NCI-H345 treated with DMSO at 0.1 percent for 48 hours (cell line): ENCODE measurements around the gene MRPL10.

Experiments used
- DNase-seq: peaks from one replicate; lab custom pipeline; 2025; ENCODE audit not compliant: unreplicated experiment; lab: John Stamatoyannopoulos, UW

Gene MRPL10

DNA sequence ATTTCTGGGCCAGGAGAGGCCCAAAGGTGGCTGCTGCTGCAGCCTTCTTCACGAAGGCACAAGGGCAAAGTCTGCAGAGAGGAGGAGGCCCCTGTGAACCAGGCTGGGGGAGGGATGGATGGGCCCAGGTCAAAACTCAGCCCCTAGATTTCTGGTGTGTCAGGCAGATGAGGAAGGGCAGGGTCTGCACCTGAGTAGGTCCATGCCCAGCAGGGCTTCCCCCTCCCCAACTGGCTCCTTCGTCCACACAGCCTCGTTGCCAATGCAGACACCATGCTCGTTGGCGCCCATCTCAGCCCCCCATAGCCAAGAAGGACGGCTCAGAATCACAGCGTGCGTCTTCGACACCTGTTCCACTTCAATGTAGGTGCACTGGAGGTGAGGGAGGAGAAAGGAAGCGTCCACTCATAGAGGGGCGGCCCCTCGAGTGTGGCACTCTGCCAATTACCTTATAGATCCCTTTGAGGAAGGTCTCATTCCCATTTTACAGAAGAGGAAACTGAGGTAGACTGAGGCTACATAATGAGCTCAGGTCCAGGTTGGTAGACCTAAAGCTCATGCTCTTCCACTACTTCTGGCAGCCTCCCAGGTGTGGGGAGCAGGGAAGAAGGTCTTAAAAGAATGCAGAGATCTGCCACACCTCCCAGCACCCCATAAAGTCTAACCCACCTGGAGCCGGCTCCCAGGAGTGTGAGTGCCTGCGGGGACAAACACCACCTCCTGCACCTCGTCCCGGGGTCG is 8.8 kb upstream of the MRPL10 start:
- DNase-seq = peak; percentile 20

DNA sequence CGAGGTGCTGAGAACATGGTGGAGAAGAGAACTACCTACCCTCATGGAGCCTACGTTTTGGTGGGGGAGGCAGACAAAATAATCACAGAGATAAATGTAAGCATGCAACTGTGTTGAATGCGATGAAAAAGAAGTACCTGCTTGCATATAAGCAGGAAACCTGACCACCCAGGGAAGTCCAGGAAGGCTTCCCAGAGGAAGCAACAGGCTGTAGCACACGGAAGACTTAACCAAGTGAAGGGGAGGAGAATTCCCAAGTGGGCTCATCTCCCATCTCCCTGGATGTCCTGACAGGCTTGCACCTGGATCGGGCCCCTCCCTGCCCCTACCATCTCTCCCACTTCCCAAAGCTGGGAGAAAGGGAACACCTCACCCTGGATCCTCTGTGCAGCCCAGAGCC is 7.7 kb upstream of the MRPL10 start:
- DNase-seq = no peak

DNA sequence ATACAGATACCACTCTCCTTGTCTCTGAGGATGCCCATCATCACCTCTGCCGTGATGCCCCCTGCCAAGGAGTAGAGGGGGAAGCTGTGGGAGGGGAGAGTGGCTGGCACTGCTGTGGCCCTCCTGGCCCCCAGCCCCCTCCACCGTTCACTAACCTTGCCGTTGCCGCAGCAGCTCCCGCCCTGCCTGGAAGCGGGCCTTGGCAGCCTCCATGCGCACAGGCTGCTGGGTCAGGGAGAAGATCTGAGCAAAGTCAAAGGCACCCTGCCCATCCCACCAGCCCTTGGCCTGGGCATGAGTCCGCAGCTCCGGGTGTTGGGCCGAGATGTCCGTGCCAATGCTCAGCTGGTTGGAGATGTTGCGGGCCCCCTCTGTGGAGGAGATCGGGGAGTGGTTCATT is 7.3 kb upstream of the MRPL10 start:
- DNase-seq = no peak

DNA sequence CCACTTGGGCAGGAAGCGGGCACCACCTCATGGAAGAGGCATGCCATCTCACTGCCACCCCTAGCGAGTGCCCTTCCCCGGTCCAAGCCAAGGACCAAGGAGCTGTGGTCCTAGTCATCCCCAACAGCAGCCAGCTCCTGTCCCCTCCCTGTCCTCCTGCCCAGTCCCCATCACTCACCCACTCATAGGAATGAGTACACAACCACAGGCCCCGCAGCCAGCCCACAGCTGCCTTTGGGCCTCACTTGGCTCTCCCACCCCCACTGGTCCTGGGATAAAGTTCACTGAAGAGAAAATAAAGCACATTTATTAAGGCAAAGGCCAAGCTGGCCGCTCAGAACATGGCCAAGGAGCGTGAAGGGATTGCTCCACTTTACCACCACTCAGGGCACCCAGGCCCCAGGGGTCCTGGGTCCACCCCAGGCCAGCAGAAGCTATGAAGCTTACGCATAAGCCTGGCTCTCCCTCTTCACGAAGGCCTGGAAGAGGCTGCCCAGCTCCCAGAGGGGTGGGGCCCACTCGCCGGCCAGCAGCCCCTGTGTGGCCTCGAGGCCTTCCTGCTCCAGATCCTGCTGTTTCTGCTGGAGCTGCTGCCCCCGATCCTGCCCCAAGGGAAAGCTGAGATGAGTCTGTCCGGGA is 6.2 kb upstream of the MRPL10 start:
- no peak for DNase-seq

DNA sequence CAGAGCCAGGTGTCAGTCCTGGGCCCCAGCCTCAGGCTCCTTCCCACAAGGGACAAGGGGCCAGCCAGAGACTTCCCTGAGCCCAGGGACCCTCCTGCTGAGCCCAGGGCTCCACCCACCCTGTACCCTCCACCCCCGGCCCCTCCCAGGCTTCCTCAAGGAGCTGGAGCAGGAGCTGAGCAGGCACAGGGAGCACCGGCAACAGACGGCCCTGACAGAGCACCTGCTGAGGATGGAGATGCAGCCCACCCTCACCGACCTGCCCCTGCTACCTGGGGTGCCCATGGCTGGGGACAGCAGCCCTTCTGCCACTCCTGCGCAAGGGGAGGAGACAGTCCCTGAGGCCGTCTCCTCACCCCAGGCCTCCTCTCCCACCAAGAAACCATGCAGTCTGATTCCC is 5.3 kb upstream of the MRPL10 start:
- DNase-seq = no peak

DNA sequence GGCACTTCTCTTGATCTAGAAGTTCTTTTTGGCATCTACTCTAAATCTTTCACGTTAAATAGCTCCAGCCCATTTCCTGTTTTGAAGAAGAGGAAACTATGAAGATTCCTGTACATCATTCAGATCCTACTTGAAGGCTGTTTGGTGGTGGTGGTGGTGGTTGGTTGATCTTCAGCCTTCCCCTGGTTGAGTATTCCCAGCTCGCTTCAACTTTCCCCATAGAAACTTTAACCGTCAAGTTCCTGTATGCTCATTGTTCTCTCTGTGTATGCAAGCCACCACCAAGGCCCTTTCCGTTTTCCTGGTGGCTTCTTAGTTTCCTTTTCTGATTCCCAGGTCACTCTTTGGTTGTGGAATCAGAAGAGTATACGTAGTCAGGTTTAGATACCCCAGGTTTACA is 3.4 kb upstream of the MRPL10 start:
- DNase-seq = no peak

DNA sequence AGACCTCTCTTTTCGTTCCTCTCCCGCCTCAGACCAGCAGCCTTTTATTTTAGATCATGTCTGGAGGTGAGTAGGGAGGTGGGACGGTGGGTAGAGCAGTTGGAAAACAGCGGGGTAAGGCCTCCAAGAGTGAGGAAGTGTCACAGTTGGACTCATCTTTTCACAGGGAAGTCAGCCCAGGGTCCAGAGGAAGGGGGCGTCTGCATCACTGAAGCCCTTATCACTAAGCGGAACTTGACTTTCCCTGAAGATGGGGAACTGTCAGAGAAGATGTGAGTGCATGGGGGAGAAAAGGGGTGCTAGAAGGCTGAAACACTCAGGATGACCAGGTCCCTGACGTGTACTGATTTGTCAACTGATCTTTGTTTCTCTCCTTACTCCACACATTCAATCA is 590 bp upstream of the MRPL10 start:
- no peak for DNase-seq

DNA sequence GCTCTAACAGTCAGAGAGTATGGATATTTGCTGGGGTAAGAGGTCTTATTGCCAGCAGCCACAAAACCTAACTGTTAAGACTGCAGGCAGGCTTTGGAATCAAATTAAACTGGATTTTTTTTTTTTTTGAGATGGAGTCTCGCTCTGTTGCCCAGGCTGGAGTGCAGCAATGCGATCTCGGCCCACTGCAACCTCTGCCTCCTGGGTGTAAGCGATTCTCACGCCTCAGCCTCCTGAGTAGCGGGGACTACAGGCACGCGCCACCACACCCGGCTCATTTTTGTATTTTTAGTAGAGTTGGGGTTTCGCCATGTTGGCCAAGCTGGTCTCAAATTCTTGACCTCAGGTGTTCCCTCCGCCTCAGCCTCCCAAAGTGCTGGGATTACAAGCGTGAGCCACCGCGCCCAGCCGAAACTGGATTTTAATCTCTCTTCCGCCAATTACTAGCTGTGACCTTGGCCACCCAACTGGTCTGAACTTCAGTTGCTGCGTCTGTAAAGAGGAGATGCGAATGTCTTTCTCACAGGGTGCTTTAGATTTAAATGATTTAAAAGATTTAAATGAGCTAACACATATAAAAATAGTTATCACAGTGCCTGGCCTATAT is 842 bp downstream of the MRPL10 start:
- no peak for DNase-seq

DNA sequence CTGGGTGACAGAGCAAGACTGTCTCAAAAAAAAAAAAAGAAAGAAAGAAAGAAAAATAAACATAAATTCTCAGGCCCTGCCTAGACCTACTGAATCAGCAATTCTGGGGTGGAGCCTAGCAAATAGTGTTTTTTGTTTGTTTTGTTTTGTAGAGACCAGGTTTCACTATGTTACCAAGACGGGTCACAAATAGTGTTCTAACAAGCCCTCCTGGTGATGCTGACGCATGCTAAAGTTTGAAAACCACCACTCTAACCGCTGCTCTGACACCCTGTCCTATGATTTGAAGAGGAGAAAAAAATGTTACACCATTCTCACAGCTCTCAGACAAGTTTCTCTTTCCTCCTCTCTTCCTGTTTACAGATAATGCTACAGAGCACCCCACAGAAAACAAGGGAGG is 1.5 kb downstream of the MRPL10 start:
- no peak for DNase-seq

DNA sequence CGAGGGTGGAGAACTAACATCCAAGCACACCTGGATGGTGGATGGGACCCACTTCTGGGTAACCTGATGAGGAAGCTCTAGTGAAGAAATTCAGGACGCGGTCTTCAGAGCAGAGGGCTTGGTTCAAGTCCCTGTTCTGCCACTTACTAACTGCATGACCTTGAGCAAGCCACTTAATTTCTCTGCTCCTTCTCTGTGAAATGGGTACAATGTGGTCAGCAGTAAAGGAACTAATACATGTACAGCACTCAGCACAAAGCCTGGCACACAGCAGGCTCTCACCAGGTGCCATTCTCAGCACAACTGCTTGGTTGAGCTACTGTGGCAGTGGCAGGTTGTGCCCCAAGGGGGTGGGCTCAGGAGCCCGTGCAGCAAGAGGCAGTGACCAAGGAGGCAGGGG is 7.8 kb downstream of the MRPL10 start:
- DNase-seq = no peak

DNA sequence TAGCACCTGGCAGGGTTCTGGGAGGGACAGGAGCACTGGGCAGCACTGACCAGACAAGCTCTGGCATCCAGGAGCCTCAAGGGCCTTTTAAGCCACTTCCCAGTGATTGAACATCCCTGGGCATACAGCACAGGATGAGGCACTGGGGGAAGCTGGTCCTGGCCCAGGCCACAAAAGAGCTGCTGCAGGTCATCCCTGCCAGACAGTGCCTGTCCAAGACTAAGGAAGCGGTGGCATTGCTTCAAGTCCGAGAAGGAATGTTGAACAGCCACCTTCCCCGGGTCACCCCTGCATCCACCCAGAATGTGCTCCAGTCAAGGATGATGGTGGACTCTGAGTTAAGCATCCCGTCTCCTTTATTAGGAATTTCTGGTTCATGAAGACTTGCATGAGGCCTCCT is 8.6 kb downstream of the MRPL10 start:
- DNase-seq = no peak

DNA sequence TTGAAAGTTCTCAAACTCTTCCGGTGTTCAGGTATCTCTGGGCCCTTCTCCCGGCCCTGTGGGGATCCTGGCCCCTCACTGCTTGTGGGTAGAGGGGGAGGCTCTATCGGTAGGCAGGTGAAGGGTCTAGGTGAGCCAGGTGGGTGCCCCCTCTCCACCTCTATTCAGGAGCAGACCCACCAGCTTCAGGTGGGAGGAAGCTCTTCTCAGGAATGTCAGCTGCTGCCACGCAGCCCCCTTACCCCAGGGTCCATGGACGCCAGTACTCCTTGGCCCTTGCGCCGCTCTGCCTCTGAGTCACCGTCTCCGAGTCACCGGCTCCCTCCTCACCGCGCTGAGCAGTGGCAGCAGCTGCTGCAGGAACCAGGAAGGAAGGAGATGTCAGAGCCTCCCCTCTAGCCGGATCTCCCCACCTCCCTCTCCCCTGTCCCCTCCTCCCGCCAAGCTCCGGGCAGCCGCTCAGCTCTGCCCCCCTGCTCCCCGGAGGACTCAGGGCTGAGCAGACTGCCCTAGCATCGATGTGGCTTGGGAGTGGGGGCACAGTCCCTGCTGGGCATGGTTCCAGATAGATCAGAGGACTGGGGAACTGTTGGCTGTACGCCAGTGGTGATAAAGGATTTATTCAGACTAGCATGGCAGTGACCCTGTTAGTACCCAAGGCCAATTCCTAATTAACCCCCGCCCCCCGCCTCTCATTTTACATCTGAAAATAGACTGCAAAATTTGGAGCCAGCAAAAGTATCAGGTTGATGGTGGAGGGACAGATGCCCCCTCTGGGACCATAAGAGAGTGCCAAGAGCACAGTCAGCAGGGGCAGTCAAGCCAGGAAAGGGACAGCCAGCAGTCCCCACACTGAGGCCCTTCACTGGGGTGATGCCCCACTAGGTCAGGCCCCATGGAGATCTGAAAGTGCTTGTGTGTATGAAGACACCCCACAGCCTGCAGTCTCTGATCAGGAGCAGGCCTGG is 9.6 kb downstream of the MRPL10 start, which contains the start of gene OSBPL7:
Gene OSBPL7, minus strand, starts transcription at position 371 of the 968 bp plus-strand sequence. CDS start 1,516 bp downstream, outside the sequence.
- peak; percentile 64 for DNase-seq

DNA sequence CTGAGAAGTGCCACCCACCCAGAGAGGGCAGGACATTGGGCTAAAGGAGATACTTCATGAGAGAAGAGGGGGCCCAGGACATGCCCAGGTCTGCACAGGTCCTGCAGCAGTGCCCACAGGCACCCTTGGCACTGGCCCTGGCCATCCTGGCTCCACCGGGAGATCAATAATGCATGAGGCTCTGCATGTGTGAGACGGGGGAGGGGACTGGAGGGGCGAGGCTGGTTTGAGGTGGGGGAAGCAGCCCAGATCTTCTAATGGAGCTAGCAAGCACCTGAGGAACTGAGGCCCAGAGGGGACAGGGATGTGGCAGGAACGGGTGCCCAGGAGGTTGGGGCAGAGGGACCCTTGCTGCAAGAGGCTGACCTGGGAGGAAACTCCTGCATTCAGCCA is 10.3 kb downstream of the MRPL10 start:
- no peak for DNase-seq

DNA sequence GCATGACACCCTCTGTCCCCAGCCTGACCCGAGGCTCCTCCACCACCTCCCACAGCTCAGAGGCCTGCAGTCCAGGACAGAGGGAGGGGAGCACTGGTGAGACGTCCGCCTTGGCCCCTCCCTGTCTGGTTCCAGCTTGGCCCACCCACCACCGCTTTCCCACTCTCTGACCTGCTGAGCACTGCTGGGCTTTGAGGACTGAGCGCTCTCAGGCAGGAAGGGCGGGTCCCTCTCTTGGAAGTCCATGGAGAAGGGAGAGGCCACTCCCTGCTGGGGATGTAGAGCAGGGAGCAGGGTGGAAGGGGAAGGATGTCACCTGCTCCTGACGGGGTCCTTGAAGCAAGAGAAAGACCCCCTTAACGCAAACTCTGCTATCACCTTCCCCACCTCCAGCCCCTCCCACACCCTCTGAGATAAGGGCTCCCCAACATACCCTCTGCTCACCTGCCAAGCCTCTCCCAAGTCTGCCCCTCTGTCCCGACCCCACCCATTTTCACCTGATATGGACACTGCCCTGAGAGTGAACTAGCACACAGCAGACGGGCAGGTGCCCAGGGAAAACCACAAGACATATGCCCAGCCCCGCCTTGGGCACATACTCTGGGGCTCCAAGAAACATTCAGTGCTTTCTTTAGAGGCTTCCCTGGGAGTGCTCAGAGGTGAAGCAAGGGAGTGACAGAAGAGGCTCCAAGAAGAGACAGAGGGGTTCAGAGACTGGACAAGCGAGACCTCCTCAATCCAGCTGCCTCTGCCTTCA is 11.1 kb downstream of the MRPL10 start:
- DNase-seq = no peak

DNA sequence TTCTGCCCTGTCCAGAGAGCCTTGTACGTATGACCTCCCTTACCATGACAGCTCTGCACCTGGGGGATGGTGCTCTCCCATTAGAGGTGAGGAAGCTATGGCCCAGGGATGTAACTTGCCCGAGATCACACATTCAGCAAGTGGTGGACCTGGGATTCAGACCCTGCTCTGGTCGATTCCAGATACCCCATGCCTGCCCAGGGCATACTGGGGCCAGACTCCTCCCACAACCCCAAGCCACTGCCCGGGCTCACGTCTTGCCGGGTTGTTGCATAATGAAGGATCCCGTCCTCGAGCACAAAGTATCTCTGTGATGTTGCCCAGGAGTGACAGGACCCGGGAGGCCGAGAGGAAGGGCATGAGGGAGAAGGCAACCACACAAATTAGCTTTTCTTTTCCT is 11.9 kb downstream of the MRPL10 start:
- no peak for DNase-seq

DNA sequence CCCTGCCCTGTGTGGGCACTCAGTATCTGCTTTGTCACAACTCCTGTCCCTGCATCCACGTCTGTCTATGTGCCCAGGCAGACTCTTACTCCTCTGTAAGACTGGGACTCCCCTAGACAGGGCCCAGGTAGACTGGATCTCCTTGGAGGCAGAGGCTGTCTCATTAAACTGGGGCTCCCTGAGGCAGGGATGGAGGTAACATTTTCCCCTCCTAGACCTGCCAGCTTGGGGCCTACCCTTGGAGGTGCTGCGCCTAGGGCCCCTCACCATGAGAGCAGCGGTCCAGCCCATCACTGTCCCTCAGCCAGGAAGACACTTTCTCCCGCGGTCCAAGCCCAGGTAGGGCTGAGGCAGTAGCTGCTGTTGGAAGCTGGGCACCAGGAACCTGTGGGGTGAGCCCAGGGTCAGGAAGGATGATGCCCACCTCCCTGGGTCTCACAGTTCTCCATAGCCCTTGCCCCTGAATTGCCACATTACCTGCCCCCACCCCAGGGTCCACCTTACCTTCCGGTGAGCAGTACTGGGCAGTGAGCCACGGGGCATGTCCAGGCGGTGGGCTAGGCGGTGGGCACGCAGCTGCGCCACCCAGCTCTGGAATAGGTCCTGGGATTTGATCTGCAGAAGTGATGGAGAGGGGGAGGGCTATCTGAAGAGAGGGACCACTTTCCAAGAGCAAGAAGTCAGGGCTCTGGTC is 13.2 kb downstream of the MRPL10 start:
- no peak for DNase-seq

DNA sequence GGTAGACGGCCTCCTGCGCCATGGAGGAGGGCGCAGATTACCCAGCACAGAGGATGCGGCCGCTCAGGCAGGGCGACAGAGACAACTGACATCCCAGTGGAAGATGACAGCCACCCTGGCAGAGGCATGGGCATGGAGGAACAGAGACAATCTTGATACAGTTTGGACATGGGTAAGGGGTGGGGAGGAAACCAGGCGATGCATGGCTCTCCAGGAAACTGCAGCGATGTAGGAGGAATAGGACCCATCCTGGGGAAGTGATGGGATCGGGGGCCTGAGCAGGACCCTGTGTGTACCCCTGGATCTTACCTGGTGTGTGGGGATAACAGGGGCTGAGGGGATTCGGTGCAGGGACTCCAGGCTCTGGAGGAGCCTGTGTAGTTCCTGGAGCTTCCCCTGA is 14.4 kb downstream of the MRPL10 start:
- no peak for DNase-seq

DNA sequence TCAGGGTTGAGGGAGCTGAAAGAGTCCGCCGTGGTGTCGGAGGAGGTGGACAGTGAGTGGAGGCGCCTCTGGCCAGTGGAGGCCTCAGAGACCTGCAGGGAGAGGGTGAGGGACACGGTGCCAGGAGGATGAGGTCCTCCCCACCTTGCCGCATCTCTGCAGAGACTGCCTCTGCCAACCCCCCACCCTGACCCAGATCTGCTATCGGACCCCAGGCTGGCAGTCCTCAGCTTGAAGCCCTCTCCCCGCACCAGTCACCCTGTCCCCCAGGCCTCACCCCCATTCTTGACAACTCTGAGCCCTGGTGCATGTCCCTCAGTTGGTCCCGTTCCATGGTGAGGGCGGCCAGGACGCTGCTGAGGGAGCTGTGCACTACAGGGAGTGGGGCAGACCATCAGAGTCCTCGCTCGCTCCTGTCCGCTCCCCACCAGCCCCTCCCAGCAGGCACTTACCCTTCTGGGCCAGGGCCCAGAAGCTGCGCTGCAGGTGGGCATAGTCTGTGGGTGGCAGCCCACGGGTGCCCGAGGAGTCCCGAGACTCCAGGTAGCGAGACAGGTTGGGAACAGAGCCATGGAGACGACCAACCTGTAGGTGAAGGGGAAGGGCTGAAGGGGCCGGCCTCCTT is 15.1 kb downstream of the MRPL10 start:
- no peak for DNase-seq

DNA sequence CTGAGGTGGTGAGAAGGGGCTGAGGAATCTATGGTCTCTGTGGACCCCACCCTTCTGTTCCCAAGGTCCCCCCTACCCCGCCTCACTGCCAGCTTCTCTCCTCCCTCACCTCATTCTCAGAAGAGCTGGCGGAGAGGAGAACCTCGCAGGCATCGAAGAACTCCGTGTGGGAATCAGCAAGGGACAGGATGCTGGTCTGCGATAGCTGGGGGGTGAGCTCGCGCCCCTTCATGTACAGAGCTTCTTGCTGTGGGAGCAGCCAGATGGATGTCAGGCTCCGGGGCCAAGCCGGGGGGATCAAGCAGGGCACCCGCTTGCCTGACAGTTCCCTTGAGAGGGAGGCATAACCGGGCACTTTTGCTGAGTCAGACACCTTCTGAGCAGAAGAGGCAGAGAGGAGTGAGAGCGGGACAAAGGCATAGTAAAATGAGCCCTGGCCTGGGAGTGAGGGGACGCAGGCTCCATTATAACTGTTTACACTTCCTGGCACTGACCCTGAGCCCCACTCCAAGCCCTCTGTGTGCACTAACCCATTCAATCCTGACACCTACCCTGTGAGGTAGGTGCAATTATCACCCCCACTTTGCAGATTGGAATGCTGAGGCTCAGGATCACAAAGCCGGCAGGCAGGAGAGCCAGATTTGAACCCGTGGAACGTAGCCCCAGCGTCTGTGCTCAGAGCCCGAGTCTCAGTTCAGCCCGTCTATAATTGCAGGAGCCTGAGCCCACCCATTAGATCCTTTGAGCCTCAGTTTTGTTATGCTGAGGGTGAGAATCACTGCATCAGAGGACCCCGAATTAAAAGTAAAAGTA is 16.0 kb downstream of the MRPL10 start:
- DNase-seq = no peak
